Activated CD4-positive, CD25-positive, alpha-beta regulatory T cell (primary cell): ENCODE data around the gene GHSR.

ENCODE experiments used
- DNase-seq, 4 experiments: peaks; one replicate each; lab custom pipeline; 2025; lab: John Stamatoyannopoulos, UW

GHSR gene

GRCh38 chr3:172437713-172438112 lies 10.5 kb downstream of the GHSR start:
- DNase-seq, result no peak

GRCh38 chr3:172415323-172415722 lies 32.9 kb downstream of the GHSR start:
- DNase-seq, result no peak

- DNase-seq, result no peak
Observed at GRCh38 chr3:172411478-172411947, 36.7 kb downstream of the GHSR start.

GRCh38 chr3:172410702-172411477 lies 37.4 kb downstream of the GHSR start:
- no peak for DNase-seq

- no peak for DNase-seq
Observed at GRCh38 chr3:172407872-172408271, 40.4 kb downstream of the GHSR start.

- no peak for DNase-seq
Observed at GRCh38 chr3:172405914-172406313, 42.3 kb downstream of the GHSR start.

- DNase-seq, result no peak
Observed at GRCh38 chr3:172404237-172404962, 43.9 kb downstream of the GHSR start.

- DNase-seq, result no peak
Observed at GRCh38 chr3:172402892-172403643, 45.2 kb downstream of the GHSR start.

- no peak for DNase-seq
Observed at GRCh38 chr3:172402090-172402489, 46.2 kb downstream of the GHSR start.

- no peak for DNase-seq
Observed at GRCh38 chr3:172398484-172398883, 49.8 kb downstream of the GHSR start.

- DNase-seq, result no peak
Observed at GRCh38 chr3:172397716-172398405, 50.4 kb downstream of the GHSR start.

- DNase-seq, result no peak
Observed at GRCh38 chr3:172396400-172396799, 51.9 kb downstream of the GHSR start.

- no peak for DNase-seq
Observed at GRCh38 chr3:172394692-172395091, 53.6 kb downstream of the GHSR start.
